GM18951 (cell line): Measurements from ENCODE around the gene TP53INP2.

ENCODE experiments used
- POLR2A ChIP-seq: IDR thresholded peaks from 4 replicates; pipeline ENCODE4 v1.6.1; 2011; ENCODE audit warnings: mild to moderate bottlenecking; ENCODE audit not compliant: insufficient read length, insufficient read depth; ENCODE audit errors: extremely low read depth
- in situ Hi-C: fragments of 300-500 bp; cut with MboI; formaldehyde crosslinking; loops from one replicate; pipeline ENCODE4 v1.12.0; 2022; ENCODE audit warnings: low sequenced_read_pairs, mixed read lengths, inconsistent platforms; ENCODE audit not compliant: unreplicated experiment

The TP53INP2 gene

DNA sequence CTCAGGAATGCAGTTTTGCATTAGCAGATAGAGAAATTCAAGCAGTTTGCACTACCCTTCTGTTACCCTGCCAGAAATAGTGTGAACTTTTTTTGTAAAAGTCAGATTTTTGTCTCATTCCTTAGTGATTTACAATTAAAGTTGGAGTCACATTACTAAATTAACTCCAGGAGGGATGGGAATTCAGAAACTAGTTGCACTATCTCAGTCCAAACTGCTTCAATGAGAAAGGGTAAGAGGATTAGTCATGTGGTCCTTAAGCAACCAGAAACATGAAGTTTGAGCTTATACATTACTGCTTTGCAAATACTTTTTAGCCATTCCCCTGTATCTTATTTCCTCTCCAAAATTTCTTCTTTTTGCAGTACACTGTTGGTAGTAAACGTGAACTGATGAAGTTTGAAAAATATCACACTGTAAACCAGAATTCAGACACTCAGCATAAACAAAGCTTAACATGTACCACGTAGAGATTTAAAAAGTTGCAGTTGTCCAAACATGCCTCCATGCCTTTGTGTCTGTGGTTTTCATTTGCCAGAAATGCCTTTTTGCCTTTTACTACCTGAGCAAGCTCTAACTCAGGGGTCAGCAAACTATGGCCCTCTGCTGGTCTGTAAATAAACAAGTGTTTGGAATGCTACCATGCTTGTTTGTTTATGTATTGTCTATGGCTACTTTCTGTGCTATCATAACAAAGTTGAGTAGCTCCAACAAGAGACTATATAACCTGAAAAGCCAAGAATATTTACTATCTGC lies 49.7 kb downstream of the TP53INP2 start:
- no peak for TF ChIP-seq POLR2A
- in situ Hi-C loops: loop anchor here (25.0 kb wide), 1 partner anchor 442 kb away; the partner anchor contains the start of gene AHCY

DNA sequence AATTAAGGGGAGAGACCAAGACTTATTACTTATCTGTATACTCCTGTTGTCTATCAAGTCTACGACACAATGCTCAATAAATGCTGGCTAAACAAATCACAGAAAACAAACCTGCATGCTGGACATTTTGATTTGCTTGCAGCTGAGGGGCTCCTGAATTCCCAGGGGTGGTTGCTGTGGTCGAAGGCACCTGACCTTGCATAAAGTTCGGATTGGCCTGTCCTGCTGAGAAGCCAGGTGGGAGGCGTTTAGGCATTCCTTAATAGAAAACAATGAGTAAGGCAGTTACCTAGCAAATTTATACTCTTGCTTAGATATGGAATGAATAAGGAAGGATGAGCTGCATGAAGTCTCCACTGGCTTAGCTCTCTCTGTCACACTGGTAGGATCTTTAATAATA lies 50.5 kb downstream of the TP53INP2 start:
- TF ChIP-seq POLR2A: no peak
- in situ Hi-C loops: loop anchor here (25.0 kb wide), 1 partner anchor 442 kb away; the partner anchor contains the start of gene AHCY

DNA sequence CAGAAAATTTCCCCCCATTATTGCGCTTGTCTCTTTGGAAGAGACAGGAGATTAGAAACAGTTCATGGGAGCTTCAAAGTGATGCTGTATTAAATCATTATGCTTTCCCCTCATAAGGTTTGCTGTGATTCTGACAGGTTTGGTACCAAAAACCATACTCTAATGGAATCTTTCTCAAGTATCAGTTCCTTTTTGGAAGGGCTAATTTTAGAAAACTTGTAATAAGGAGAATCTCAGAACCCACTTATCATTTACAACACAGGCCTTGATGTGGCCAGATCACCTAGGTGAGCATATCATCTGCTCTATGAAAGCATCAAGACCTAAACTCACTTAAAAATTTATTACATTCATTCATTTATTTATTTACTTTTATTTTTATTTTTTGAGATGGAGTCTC lies 51.2 kb downstream of the TP53INP2 start:
- in situ Hi-C loops: loop anchor here (25.0 kb wide), 1 partner anchor 443 kb away; the partner anchor contains the start of gene AHCY
- TF ChIP-seq POLR2A: no peak

DNA sequence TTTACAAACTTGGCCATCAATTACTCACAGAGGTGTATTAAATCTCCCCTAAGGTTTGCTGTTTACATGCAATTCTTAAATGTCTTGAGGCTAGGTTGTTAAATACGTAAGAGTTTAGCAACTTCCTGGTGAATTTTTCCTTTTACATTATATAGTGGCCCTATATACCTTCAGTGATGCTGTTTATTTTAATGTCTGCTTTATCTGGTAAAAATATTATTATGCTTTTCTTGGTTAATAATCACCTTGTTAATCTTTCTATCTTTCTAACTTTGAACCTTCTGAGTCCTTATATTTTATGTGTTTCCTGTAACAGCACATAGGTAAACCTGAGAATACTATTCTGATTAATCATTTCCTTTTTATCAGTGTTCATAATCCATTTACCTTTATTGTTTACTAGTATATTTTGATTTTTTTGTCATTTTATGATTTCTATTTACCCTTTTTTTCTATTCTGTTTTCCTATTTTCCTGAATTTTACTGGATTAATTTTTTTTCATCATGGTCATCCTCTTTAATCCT lies 57.9 kb downstream of the TP53INP2 start:
- TF ChIP-seq POLR2A: no peak
- in situ Hi-C loops: loop anchor here (25.0 kb wide), 1 partner anchor 450 kb away; the partner anchor contains the start of gene AHCY
